Mesenchymal stem cell (in vitro differentiated cells and primary cell): Measurements from ENCODE around the gene RASA3.

Experiments
- DNase-seq: peaks from one replicate; pipeline ENCODE4 v3.0.0-alpha.2; 2013
- H2AFZ ChIP-seq: one replicate; pipeline ENCODE4 v1.6.1; 2013; ENCODE audit warnings: low read depth, mild to moderate bottlenecking, control low read depth, inconsistent platforms, low read length, moderate library complexity
- H2AK5ac ChIP-seq: 2 replicates; pipeline ENCODE4 v1.6.1; 2013; ENCODE audit warnings: low read length, moderate library complexity, mild to moderate bottlenecking, inconsistent platforms; ENCODE audit not compliant: severe bottlenecking
- H2BK120ac ChIP-seq: one replicate; pipeline ENCODE4 v1.6.1; 2013; ENCODE audit warnings: low read depth, mild to moderate bottlenecking, inconsistent platforms, low read length, moderate library complexity
- H2BK12ac ChIP-seq, 2 experiments: one replicate each; pipeline ENCODE4 v1.6.1; 2013; ENCODE audit warnings: inconsistent platforms in 2 of 2, low read length in 2 of 2, mild to moderate bottlenecking in 2 of 2, moderate library complexity in 2 of 2, control low read depth in 1 of 2
- H2BK15ac ChIP-seq: one replicate; pipeline ENCODE4 v1.6.1; 2013; ENCODE audit warnings: mild to moderate bottlenecking, low read depth, inconsistent platforms; ENCODE audit not compliant: poor library complexity, severe bottlenecking
- H2BK5ac ChIP-seq: 2 replicates; pipeline ENCODE4 v1.6.1; 2013; ENCODE audit warnings: low read depth, mild to moderate bottlenecking, low read length, control low read depth, inconsistent platforms; ENCODE audit not compliant: poor library complexity, severe bottlenecking
- H3K14ac ChIP-seq, 2 experiments: one replicate each; pipeline ENCODE4 v1.6.1; 2013; ENCODE audit warnings: inconsistent platforms in 2 of 2, low read length in 2 of 2, control low read depth in 1 of 2, mild to moderate bottlenecking in 1 of 2, moderate library complexity in 1 of 2
- H3K18ac ChIP-seq, 2 experiments: one replicate each; pipeline ENCODE4 v1.6.1; 2013; ENCODE audit warnings: inconsistent platforms in 2 of 2, low read length in 2 of 2, control low read depth in 1 of 2, low read depth in 1 of 2, mild to moderate bottlenecking in 1 of 2
- H3K23ac ChIP-seq, 2 experiments: one replicate each; pipeline ENCODE4 v1.6.1; 2013; ENCODE audit warnings: inconsistent platforms in 2 of 2, low read length in 2 of 2, mild to moderate bottlenecking in 2 of 2, moderate library complexity in 2 of 2, control low read depth in 1 of 2
- H3K27ac ChIP-seq: 2 replicates; pipeline ENCODE4 v1.5.1; 2013; ENCODE audit warnings: mild to moderate bottlenecking, moderate library complexity, low read length, control low read depth, inconsistent platforms; ENCODE audit not compliant: poor library complexity, severe bottlenecking
- H3K27me3 ChIP-seq, 2 experiments: 2 replicates each; pipeline versions ENCODE4 v1.6.1 to v1.7.0; 2013; ENCODE audit warnings: low read length in 2 of 2, mild to moderate bottlenecking in 2 of 2, moderate library complexity in 2 of 2, control low read depth in 1 of 2, inconsistent platforms in 1 of 2; ENCODE audit not compliant: control insufficient read depth in 1 of 2, insufficient read depth in 1 of 2
- H3K36me3 ChIP-seq, 2 experiments: 2 replicates each; pipeline versions ENCODE4 v1.6.1 to v1.7.0; 2013; ENCODE audit warnings: low read length in 2 of 2, control low read depth in 1 of 2, inconsistent platforms in 1 of 2, low read depth in 1 of 2, mild to moderate bottlenecking in 1 of 2; ENCODE audit not compliant: insufficient read depth in 2 of 2, control insufficient read depth in 1 of 2
- H3K4ac ChIP-seq, 2 experiments: one replicate each; pipeline ENCODE4 v1.6.1; 2013; ENCODE audit warnings: inconsistent platforms in 2 of 2, low read length in 2 of 2, mild to moderate bottlenecking in 2 of 2, moderate library complexity in 2 of 2, control low read depth in 1 of 2, low read depth in 1 of 2
- H3K4me1 ChIP-seq: 2 replicates; pipeline ENCODE4 v1.6.1; 2013; ENCODE audit warnings: low read depth, low read length, control low read depth; ENCODE audit not compliant: control insufficient read depth, insufficient read depth
- H3K4me2 ChIP-seq: 2 replicates; pipeline ENCODE4 v1.6.1; 2013; ENCODE audit warnings: low read length, mild to moderate bottlenecking, inconsistent platforms; ENCODE audit not compliant: poor library complexity, severe bottlenecking
- H3K4me3 ChIP-seq, 2 experiments: 2 replicates each; pipeline versions ENCODE4 v1.5.1 to v1.7.0; 2013; ENCODE audit warnings: low read length in 2 of 2, mild to moderate bottlenecking in 2 of 2, control low read depth in 1 of 2, low read depth in 1 of 2; ENCODE audit not compliant: insufficient read depth in 1 of 2
- H3K79me1 ChIP-seq: replicated peaks from 2 replicates; pipeline ENCODE4 v1.6.1; 2013; ENCODE audit warnings: mild to moderate bottlenecking, control low read depth, low read length, inconsistent platforms; ENCODE audit not compliant: poor library complexity, severe bottlenecking
- H3K9ac ChIP-seq: 2 replicates; pipeline ENCODE4 v1.7.0; 2013; ENCODE audit warnings: mild to moderate bottlenecking, low read length, moderate library complexity
- H3K9me3 ChIP-seq: 2 replicates; pipeline ENCODE4 v1.7.0; 2013; ENCODE audit warnings: mild to moderate bottlenecking, low read length; ENCODE audit not compliant: control insufficient read depth
- H4K8ac ChIP-seq: one replicate; pipeline ENCODE4 v1.6.1; 2013; ENCODE audit warnings: inconsistent platforms, mild to moderate bottlenecking, low read length, moderate library complexity
- H4K91ac ChIP-seq: one replicate; pipeline ENCODE4 v1.6.1; 2013; ENCODE audit warnings: mild to moderate bottlenecking, low read length, inconsistent platforms
- WGBS: methylation state at CpG from one replicate; pipeline ENCODE4 v1.1.7; 2013; ENCODE audit warnings: mixed read lengths; 5-methylcytosine and 5-hydroxymethylcytosine counted together

RASA3 gene

GRCh38 chr13:113939944-113940297 is 192.5 kb downstream of the RASA3 start:
- no peak overlapping the region for H2BK120ac ChIP-seq
- no peaks in the 10 kb centered on the region for H3K79me1 ChIP-seq
- 89% methylated on average over 16 of the region's 16 CpGs for WGBS
- H3K4ac ChIP-seq: no peak overlapping the region
- no peak overlapping the region for H3K4me3 ChIP-seq
- H3K9me3 ChIP-seq: no peaks in the 10 kb centered on the region
- no peak for DNase-seq
- no peak overlapping the region for H3K23ac ChIP-seq
- no peak overlapping the region for H3K27ac ChIP-seq
- H2AFZ ChIP-seq: no peak overlapping the region
- no peak overlapping the region for H2BK15ac ChIP-seq
- peaks cover 16% of the 10 kb centered on the region for H3K4me1 ChIP-seq
- H4K8ac ChIP-seq: no peak overlapping the region
- H2AK5ac ChIP-seq: no peak overlapping the region
- no peak overlapping the region for H3K4me2 ChIP-seq
- no peak overlapping the region for H2BK5ac ChIP-seq
- no peak overlapping the region for H3K14ac ChIP-seq
- no peak overlapping the region for H2BK12ac ChIP-seq
- H3K18ac ChIP-seq: no peak overlapping the region
- no peak overlapping the region for H4K91ac ChIP-seq
- peaks cover 0 to 22% of the 10 kb centered on the region in 2 experiments for H3K36me3 ChIP-seq
- peaks cover 0 to 19% of the 10 kb centered on the region in 2 experiments for H3K27me3 ChIP-seq
- H3K9ac ChIP-seq: no peak overlapping the region

- Histone ChIP-seq H4K8ac (no peak overlapping the region), H3K27ac (no peak overlapping the region), H2BK15ac (no peak overlapping the region), H2BK120ac (no peak overlapping the region), H3K79me1 (peaks cover 2% of the 10 kb centered on the region), H3K4me3 (no peak overlapping the region), H3K36me3 (peaks cover 0 to 21% of the 10 kb centered on the region in 2 experiments), H2AFZ (no peak overlapping the region), H3K23ac (no peak overlapping the region), H3K9ac (no peak overlapping the region), H3K4me2 (no peak overlapping the region), H3K4me1 (peaks cover 18% of the 10 kb centered on the region), H2AK5ac (no peak overlapping the region), H2BK5ac (no peak overlapping the region), H4K91ac (peak overlapping the region; percentile 5), H3K9me3 (no peaks in the 10 kb centered on the region), H3K27me3 (peaks cover 0 to 19% of the 10 kb centered on the region in 2 experiments), H3K14ac (no peak overlapping the region), H2BK12ac (no peak overlapping the region), H3K18ac (no peak overlapping the region), H3K4ac (no peak overlapping the region)
- 93% methylated on average over 28 of the region's 28 CpGs for WGBS
- DNase-seq: no peak
Measured at GRCh38 chr13:113939129-113939943, 193.1 kb downstream of the RASA3 start.

- Histone ChIP-seq H3K27me3 (peaks cover 0 to 19% of the 10 kb centered on the region in 2 experiments), H3K4me3 (no peak overlapping the region), H2BK120ac (no peak overlapping the region), H4K91ac (no peak overlapping the region), H2AK5ac (no peak overlapping the region), H3K4me1 (peaks cover 19% of the 10 kb centered on the region), H3K79me1 (peaks cover 2% of the 10 kb centered on the region), H3K14ac (peak overlapping the region in 1 of 2 experiments; percentile 56), H3K23ac (no peak overlapping the region), H3K36me3 (peaks cover 0 to 17% of the 10 kb centered on the region in 2 experiments), H4K8ac (no peak overlapping the region), H2AFZ (no peak overlapping the region), H3K4me2 (no peak overlapping the region), H3K18ac (peak overlapping the region in 1 of 2 experiments; percentile 18), H2BK15ac (no peak overlapping the region), H2BK5ac (no peak overlapping the region), H3K4ac (no peak overlapping the region), H3K9ac (no peak overlapping the region), H2BK12ac (peak overlapping the region in 1 of 2 experiments; percentile 11), H3K27ac (no peak overlapping the region), H3K9me3 (no peaks in the 10 kb centered on the region)
- 79% methylated on average over 11 of the region's 11 CpGs for WGBS
- DNase-seq: no peak
Measured at GRCh38 chr13:113938716-113939115, 193.7 kb downstream of the RASA3 start.

GRCh38 chr13:113938246-113938645 is 194.2 kb downstream of the RASA3 start:
- Histone ChIP-seq H3K9me3 (no peaks in the 10 kb centered on the region), H2AK5ac (no peak overlapping the region), H2AFZ (no peak overlapping the region), H2BK120ac (no peak overlapping the region), H3K4me2 (no peak overlapping the region), H2BK5ac (no peak overlapping the region), H3K27ac (no peak overlapping the region), H2BK15ac (no peak overlapping the region), H3K79me1 (peaks cover 2% of the 10 kb centered on the region), H3K18ac (no peak overlapping the region), H3K9ac (peak overlapping the region; percentile 22), H3K14ac (no peak overlapping the region), H4K91ac (no peak overlapping the region), H2BK12ac (no peak overlapping the region), H3K23ac (no peak overlapping the region), H3K36me3 (peaks cover 0 to 14% of the 10 kb centered on the region in 2 experiments), H3K4me3 (no peak overlapping the region), H3K27me3 (peaks cover 0 to 19% of the 10 kb centered on the region in 2 experiments), H3K4ac (no peak overlapping the region), H4K8ac (no peak overlapping the region), H3K4me1 (peaks cover 19% of the 10 kb centered on the region)
- DNase-seq: no peak
- WGBS: 74% methylated on average over 7 of the region's 7 CpGs
